HG03280 (cell line): ENCODE data around the gene SEC31A.

Source experiments
- ATAC-seq: cut with Tn5 transposase; IDR thresholded peaks from one replicate; pipeline ENCODE4 v1.9.1; 2021; ENCODE audit warnings: mild to moderate bottlenecking, moderate library complexity; ENCODE audit not compliant: unreplicated experiment

Gene SEC31A

DNA sequence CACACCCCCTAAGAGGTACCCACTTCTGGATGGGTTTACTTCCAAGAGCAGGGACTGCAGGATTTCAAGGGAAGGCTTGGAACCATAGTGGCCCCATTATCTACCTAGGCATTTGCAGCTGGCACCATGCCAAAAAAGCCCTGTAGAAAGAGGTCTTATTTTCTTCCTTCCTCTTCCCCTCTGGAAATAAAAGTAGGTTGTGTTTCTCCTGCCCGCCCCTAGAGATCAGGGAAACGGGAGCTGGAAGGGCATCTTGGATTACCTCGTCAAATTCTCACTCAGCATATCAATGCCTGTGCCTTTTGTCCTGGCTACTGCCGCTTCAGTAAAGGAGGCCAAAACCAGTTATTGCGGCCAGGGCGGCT lies 93.9 kb downstream of the SEC31A start:
- no peak for ATAC-seq

GRCh38 chr4:82792912-82793649 lies 97.9 kb downstream of the SEC31A start:
- no peak for ATAC-seq

- no peak for ATAC-seq
Measured at GRCh38 chr4:82791179-82791578, 99.8 kb downstream of the SEC31A start.

DNA sequence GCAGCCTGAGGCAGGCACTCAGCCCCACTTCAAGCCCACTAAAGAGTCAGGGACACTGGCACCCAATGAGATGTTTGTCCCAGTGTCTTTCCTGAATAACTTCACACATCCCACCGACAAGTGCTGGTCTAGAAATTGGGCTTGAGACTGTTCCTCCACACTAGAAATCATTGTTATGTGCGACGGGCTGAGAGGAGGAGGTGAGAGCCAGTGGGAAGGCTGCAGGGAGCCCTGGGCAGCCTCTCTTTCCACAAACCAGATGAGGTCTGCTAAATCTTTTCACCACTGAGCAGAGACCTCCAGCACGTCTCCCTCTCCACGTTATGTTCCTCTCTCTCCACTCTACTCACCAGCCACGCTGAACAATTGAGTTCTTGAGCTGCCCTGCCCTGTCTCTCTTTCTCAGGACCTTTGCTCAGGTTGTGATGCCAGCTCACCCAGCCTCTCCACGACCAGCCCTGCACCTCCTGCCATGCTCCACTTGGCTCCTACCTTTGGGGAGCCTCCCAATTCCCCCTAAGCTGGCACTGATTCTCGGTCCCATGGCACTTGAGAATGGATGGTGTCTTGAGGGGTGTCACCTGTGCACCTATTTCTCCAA lies 100.8 kb downstream of the SEC31A start:
- ATAC-seq = no peak

DNA sequence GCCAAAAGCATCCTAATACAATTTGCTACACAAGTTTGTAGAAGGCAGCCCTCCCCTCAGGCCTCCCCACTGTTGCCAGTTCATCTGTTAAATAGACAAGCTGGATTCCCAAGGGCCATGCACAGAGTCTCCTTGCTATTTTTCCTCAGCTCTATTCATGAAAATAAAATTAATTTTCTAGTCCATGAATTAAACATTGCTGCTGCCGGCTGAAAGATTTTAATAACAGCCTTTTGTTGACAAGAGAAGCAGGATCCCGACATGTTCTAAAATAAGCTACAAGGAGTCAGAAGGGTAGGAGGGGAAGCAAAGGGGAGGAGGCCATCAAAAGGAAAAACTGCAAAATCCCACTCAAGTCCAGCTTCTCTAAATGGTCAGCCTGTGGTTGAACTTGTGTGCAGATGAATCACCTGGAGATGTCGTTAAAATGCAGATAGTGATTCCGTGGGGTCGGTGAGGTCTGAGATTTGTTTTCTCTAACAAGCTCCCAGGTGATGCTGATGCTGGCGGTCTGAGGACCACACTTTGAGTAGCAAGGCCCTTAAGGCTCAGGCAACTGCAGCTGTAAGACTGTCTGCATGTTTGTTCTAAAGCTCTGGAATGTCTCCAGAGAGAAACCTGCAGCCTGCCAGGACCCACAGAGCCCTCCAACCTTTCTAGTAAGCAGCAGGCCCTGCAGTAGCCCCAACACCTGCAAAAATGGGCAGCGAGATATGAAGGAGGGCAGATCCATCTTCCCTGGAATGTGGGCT lies 101.8 kb downstream of the SEC31A start:
- ATAC-seq = no peak

DNA sequence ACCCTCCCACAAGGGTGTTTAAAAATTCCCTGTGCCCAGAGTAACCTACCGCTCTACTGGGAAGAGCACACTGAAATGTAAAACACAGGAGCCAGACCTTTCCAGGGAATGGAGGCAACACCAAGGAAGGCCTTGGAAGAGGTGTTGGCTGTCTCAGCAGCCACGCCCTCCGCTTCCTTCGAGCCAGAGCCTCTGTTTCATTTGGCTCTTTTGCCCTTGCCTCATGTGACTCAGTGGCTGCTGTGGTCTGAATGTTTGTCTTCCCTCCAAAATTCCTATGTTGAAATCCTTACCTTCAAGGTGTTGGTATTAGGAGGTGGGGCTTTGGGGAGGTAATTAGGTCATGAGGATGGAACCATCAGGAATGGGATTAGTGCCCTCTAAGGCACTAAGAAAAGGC lies 103.6 kb downstream of the SEC31A start:
- ATAC-seq = no peak

- ATAC-seq = no peak
Measured at GRCh38 chr4:82786828-82787227, 104.1 kb downstream of the SEC31A start.

DNA sequence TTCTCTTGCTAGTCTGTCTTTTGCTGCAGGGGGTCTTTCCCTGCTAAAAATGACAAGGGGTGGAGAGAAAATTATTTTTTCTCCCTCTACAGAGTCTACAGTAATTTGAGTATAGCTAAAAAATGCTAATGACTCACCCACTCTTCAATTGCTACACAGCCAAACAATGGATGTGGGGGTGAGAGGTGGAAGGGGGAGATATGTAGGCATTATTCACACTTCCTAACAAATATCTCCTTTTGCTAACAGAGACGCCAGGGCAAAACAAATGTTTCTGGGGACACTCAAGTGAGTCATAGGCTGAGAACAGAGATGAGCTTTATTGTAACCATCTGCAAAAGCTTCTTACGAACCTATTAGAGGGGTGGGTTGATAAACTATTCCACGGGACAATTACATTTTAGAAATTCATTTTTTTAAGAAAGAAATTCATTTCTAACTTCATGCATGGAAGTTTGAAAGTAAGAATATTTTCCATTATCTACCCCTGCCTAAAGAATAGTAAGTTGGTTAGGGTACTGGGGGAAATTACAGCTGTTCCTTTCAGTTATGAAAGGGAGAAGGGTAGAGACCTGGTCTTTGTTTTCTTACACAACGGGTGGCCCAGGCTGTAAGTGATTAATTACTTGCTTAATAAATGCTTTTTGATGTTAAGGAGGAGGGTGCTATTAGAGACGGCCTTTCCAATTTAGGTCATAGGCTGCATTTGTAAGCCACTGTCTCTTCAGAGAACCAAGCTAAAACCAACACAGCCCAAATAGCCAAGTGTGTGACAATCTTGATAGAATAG lies 105.1 kb downstream of the SEC31A start:
- no peak for ATAC-seq

GRCh38 chr4:82784681-82785610 lies 106.0 kb downstream of the SEC31A start:
- no peak for ATAC-seq

GRCh38 chr4:82782626-82783345 lies 108.2 kb downstream of the SEC31A start:
- no peak for ATAC-seq

- no peak for ATAC-seq
Measured at GRCh38 chr4:82780752-82781231, 110.2 kb downstream of the SEC31A start.

DNA sequence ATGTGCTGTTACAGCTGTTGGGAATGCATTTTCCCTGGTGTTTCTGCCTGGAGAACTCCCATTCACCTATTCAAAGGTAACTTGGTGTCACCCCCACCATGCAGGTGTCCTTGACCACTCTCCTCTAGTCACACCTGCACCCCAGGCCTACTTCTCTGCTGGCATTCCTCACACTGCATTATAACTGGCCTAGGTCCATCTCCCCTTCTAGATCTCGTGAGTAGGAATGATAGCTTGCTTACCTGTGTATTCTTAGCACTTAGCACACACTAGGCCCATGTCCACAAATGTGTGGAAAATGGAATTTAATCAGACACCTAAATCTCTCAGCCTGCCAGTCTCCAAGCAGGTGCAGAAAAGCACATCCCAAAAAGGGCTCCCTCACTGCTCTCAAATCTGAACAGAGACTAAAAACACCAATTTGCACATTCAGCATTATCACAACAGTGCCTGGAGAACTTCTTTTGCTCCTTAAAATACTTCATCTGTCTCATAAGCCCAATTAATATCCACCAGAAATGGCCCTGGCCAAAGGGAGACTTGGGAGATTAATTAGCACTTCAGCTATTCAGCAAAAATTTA lies 110.7 kb downstream of the SEC31A start:
- no peak for ATAC-seq

DNA sequence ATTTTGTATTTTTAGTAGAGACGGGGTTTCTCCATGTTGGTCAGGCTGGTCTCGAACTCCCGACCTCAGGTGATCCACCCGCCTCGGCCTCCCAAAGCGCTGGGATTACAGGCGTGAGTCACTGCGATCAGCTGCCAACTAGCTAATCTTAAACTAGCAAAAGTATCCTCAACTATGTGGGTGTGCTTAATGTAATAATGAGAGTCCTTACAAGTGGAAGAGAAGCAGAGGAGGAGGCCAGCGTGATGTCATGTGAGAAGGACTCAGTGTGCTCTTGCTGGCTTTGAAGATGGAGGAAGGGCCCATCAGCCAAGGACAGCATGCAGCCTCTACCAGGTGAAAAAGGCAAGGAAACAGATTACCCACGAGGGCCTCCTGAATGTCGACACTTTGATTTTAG lies 111.9 kb downstream of the SEC31A start:
- ATAC-seq = no peak

DNA sequence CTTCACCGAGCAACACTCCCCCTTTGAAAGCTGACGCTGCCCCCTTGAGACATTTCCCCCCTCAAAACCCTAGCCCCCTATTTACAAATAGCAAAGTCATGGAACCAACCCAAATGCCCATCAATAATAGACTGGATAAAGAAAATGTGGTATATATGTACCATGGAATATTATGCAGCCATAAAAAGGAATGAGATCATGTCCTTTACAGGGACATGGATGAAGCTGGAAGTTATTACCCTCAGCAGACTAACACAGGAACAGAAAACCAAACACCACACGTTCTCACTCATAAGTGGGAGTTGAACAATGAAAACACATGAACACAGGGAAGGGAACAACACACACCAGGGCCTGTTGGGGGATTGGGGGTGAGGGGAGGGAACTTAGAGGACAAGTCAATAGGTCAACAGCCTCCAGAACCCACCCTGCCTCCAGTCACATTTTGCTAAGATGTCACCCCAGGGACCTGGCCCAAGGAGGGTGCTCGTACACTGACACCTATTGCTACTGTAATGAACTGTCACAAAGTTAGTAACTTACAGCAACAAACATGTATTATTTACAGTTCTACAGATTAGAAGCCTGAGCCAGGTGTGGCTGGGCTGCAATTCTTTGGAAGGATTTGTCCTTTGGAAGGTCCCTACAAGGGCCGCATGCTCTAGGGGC lies 113.0 kb downstream of the SEC31A start:
- no peak for ATAC-seq

DNA sequence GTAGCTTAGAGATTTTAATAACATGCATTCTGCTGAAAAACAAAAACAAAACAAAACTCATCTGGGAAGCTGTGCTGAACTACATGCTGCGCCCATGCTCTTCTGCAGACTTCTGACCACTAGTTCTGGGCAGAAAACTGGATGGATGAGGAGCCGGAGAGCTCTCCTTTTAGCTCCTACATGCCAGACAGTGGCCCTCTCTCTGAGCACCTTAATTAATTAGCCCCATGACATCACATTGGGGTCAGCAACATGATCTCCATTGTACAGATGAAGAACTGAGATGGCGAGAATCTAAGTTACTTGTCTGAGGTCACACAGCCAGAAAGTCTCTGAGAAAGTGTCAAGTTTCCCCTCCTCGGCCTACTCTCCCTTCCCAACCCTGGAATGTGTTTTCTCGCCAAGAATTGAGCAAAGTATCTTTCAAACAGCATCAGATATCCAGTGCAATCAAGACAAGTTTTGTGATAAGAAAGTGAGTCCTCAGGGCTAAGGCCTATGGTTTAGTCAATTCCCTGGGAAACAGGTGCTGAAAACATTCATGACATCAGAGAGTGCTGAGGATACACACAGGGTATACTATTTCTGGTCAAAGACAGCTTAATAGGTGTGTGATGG lies 113.9 kb downstream of the SEC31A start:
- no peak for ATAC-seq

DNA sequence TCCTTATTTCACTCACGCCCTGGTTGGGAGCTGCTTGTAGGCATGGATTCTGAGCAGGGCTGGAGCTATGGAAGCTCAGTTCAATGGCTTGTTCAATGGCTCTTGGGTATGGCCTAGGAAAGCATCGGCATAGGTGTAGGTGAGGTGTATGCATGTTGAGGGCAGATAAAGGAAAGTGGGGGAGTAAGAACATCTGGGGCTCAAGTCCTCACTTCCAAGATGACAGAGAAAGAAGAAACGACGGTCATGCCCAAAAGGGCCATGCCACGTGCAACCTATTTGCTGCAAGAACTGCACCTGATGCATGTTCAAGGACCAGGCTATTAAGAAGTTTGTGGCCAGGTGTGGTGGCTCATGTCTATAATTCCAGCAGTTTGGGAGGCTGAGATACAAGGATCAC lies 115.7 kb downstream of the SEC31A start:
- no peak for ATAC-seq

GRCh38 chr4:82774711-82775171 lies 116.2 kb downstream of the SEC31A start:
- no peak for ATAC-seq

- ATAC-seq = no peak
Measured at GRCh38 chr4:82773057-82773456, 117.9 kb downstream of the SEC31A start.
